ENCODE measurements around the gene TNS3. TPM values are rescaled to one million over a fixed set of nuclear protein-coding genes. Genes with fewer than 3 reads are reported as not detected.
A peak's percentile ranks its signal among the peaks of the same experiment; 100 is the strongest.

TNS3 gene
- total RNA-seq, 1 donor from 2014 or later, result 89.8 TPM

- intact Hi-C loops (cut with DNase I), result loop anchor here (2.0 to 5.0 kb wide), 3 partner anchors 39 to 424 kb away; no protein-coding TSS in a partner anchor
- H3K4me1 ChIP-seq, result peaks cover 0 to 3% of the 10 kb centered on the region in 2 donors
- H3K27me3 ChIP-seq, result no peaks in the 10 kb centered on the region
- no peak for TF ChIP-seq CTCF (IDR thresholded peaks at IDR 0.05)
- H3K4me3 ChIP-seq, result no peak overlapping the region
- DNase-seq (ENCODE audit: low spot score in 2 of 2), result peak in 1 of 2 donors; percentile 42
- H3K36me3 ChIP-seq, result peaks cover 23 to 44% of the 10 kb centered on the region in 2 donors
- no peak overlapping the region for H3K27ac ChIP-seq
- no peaks in the 10 kb centered on the region for H3K9me3 ChIP-seq
Measured at GRCh38 chr7:47393406-47393805, 188.5 kb downstream of the TNS3 start.

DNA sequence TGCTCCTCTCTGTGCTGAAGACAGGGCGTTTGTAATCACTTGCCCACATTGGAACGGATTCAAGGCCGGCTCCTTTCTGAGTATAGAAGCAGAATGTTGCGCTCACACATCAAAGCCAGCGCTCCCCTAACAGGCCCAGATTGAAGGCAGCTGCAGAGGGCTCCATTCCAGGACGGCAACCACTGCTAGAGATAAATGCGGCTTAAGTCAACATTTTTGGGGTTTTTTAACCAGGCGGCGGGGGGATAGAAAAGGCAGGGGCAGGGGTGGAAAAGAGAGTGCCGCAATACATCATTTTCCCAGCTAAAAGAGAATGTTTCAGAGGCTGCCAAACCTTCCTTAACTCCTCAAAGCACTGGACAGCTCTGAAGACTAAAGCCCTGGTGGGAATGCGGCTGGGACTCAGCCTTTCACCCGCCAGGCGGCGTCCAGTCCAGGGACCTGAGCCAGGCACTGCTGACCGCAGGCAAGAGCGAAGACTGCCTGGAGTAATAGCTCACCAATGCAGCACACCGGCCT, 189.6 kb downstream of the TNS3 start:
- peak overlapping the region in 1 of 2 donors; percentile 32 for H3K27ac ChIP-seq
- no peaks in the 10 kb centered on the region for H3K9me3 ChIP-seq
- no peaks in the 10 kb centered on the region for H3K27me3 ChIP-seq
- H3K36me3 ChIP-seq, result peaks cover 23 to 50% of the 10 kb centered on the region in 2 donors
- H3K4me3 ChIP-seq, result peak overlapping the region in 1 of 2 donors; percentile 31
- H3K4me1 ChIP-seq, result peaks cover 0 to 3% of the 10 kb centered on the region in 2 donors
- intact Hi-C loops (cut with DNase I), result loop anchor here (2.0 to 5.0 kb wide), 3 partner anchors 40 to 425 kb away; no protein-coding TSS in a partner anchor
- TF ChIP-seq CTCF (IDR thresholded peaks at IDR 0.05), result peak; percentile 46 to 73 (median 63)
- DNase-seq (ENCODE audit: low spot score in 2 of 2), result peak in 1 of 2 donors; percentile 84

DNA sequence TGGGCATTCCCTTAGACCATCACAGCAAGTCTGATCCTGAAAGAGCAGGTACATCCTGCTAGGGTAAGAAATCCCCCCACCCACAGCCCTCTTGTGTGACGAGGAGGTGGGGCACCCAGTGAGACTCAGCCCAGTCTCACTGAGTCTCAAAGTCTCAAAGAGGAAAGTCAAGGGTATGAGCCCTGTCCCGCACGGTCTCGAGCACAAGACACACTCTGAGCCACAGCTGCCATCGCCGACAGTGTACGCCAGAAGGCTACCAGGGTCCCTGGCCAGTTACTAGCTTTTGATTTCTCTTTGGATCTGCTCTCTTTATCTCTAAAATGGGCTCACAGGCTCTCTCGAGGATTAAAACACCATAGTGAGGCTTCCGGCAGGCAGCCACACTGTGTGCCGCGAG, 190.2 kb downstream of the TNS3 start:
- no peak for DNase-seq (ENCODE audit: low spot score in 2 of 2)
- no peak for TF ChIP-seq CTCF (IDR thresholded peaks at IDR 0.05)

GRCh38 chr7:47390914-47391313, 191.0 kb downstream of the TNS3 start:
- intact Hi-C loops (cut with DNase I), result loop anchor here (5.0 kb wide), 2 partner anchors 41 to 426 kb away; no protein-coding TSS in a partner anchor
- H3K4me3 ChIP-seq, result no peak overlapping the region
- no peaks in the 10 kb centered on the region for H3K9me3 ChIP-seq
- H3K27me3 ChIP-seq, result no peaks in the 10 kb centered on the region
- peaks cover 10 to 40% of the 10 kb centered on the region in 2 donors for H3K36me3 ChIP-seq
- no peak for DNase-seq (ENCODE audit: low spot score in 2 of 2)
- peaks cover 0 to 3% of the 10 kb centered on the region in 2 donors for H3K4me1 ChIP-seq
- TF ChIP-seq CTCF (IDR thresholded peaks at IDR 0.05), result no peak
- H3K27ac ChIP-seq, result no peak overlapping the region

More for the DNA sequence above, 190.2 kb downstream of the TNS3 start:
- Histone ChIP-seq H3K36me3 (peaks cover 18 to 48% of the 10 kb centered on the region in 2 donors), H3K27ac (peak overlapping the region in 1 of 2 donors; percentile 32), H3K4me1 (peaks cover 0 to 3% of the 10 kb centered on the region in 2 donors), H3K4me3 (no peak overlapping the region), H3K27me3 (no peaks in the 10 kb centered on the region), H3K9me3 (no peaks in the 10 kb centered on the region)
- intact Hi-C loops (cut with DNase I), result loop anchor here (2.0 to 5.0 kb wide), 3 partner anchors 41 to 426 kb away; no protein-coding TSS in a partner anchor

- peaks cover 0 to 3% of the 10 kb centered on the region in 2 donors for H3K4me1 ChIP-seq
- peak in 1 of 2 donors; percentile 39 for DNase-seq (ENCODE audit: low spot score in 2 of 2)
- no peak overlapping the region for H3K27ac ChIP-seq
- intact Hi-C loops (cut with DNase I), result loop anchor here (5.0 kb wide), 2 partner anchors 42 to 427 kb away; no protein-coding TSS in a partner anchor
- no peak for TF ChIP-seq CTCF (IDR thresholded peaks at IDR 0.05)
- H3K36me3 ChIP-seq, result peaks cover 5 to 32% of the 10 kb centered on the region in 2 donors
- H3K9me3 ChIP-seq, result no peaks in the 10 kb centered on the region
- H3K27me3 ChIP-seq, result no peaks in the 10 kb centered on the region
- no peak overlapping the region for H3K4me3 ChIP-seq
Measured at GRCh38 chr7:47389923-47390630, 191.8 kb downstream of the TNS3 start.

All from ascending aorta (tissue), 2 donors.